ENCODE measurements around the gene KCNE4.

Gene KCNE4

DNA sequence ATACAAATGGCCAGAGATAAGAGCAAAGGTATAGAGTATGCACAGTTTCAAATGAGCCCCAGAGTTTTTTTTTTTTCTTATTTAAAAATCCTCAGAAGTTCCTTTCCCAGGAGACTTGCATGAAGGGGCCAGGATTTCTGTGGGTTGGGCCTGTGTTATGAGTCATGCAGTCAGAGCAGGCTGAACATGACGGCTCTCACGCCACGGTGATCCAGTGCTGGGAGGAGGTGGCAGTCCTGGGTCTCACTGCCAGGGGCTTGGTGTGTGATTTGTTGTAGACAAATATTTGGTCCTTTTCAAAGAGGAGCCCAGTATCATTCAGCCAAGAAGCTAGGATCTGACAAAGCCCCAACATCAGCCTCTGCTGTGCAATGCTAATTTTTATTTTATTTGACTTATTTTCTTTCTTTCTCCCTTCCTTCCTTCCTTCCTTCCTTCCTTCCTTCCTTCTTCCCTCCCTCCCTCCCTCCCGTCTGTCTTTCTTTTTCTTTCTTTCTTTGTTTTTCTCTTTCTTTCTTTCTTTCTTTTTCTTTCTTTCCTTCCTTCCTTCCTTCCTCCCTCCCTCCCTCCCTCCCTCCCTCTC, 10.4 kb upstream of the KCNE4 start:
- DNase-seq: no peak

DNA sequence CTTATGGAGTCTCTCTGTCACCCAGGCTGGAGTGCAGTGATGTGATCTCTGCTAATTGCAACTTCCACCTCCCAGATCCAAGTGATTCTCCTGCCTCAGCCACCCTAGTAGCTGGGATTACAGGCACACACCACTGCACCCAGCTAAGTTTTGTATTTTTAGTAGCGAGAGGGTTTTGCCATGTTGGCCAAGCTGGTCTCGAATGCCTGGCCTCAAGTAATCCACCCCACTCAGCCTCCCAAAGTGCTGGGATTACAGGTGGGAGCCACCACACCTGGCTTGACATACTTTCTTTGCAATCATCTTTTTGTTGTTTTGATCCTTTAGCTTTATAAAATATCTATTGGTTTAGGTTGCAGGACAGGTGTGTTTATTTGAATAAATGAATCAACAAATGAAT, 9.7 kb upstream of the KCNE4 start:
- no peak for DNase-seq

DNA sequence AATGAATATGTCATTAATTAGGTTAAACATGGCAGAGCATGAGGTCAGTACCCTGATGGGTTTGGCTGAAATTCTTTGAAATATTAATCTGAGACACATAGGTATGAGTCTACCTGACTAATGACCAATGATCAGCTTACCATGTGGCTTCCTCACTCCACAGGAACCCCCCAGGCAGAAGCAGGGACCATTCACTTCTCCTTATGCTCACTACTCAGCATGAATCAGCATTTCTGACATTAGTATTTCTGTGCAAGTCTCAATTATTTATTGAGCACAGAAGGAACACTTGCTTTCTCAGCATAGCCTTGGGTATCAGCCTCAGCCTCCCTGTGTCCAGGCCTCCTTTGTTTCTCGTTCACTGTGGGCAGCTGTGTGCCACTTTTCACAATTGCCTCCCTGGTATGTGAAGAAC, 9.3 kb upstream of the KCNE4 start:
- DNase-seq: no peak

DNA sequence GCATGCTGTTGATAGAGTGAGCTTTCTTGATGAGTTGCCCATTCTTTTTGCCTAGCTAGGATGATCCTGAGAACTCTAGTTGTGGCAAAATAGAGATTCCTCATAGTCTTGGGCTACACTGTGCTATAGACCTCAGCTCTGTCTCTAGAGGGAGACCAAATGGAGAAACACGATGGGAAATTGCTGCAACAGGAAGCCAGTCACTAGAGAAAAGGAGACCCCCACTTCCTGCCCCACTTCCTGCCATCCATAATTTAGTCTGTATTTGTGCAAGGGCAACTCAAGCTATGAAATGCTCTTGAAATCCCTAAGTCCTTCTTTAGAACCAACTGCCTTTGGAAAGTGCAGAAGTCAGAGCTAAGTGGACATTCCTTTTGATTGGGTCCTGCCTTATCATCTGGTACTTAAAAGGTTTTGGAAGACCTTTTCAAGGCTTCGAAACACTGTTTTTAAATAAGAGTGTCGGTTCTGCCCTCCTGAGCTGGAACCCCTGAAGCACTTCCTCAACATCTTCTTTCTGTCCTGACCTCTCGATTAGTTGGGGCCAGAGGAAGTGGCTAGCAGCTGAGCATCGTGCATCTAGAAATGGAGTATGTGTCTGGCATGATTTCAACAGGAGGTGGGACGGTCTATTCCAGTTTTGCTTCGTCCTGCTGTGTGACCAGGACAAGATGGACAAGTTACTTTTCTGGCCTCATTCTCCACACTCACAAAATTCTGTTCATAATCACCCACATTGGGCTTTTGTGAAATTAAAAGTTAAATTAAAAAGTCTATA, 8.6 kb upstream of the KCNE4 start:
- DNase-seq: no peak

DNA sequence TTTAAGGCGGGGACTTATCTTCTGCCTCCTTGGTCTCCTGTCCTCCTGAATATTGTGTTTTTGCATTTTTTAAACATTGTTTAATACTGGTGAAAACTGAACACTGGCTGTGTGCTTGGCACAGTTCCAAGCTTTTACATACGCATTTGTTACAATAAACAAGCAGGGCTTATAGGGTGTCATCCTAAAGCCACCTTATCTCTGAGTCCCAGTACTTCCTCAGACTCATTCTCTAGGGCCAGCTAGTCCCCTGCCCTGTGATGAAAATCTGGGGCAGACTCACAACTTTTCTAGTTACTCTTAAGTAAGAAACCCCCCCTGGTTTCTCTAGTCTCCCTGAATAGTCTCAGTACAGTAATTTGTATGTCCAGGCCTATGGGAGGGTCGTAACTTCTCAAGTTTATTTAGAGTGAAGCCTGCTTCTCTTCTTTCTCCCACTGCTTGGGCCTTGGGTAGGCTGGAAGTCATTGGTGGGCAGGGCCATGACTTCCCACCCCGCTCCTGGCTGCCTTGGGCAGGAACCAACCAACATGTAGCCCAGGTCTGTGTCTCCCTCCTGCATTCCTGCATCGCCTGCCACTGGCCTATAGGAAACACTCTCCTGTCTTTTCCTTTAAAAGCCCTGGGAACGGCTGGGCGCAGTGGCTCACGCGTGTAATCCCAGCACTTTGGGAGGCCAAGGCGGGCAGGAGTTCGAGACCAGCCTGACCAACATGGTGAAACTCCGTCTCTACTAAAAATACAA, 7.7 kb upstream of the KCNE4 start:
- DNase-seq: no peak

DNA sequence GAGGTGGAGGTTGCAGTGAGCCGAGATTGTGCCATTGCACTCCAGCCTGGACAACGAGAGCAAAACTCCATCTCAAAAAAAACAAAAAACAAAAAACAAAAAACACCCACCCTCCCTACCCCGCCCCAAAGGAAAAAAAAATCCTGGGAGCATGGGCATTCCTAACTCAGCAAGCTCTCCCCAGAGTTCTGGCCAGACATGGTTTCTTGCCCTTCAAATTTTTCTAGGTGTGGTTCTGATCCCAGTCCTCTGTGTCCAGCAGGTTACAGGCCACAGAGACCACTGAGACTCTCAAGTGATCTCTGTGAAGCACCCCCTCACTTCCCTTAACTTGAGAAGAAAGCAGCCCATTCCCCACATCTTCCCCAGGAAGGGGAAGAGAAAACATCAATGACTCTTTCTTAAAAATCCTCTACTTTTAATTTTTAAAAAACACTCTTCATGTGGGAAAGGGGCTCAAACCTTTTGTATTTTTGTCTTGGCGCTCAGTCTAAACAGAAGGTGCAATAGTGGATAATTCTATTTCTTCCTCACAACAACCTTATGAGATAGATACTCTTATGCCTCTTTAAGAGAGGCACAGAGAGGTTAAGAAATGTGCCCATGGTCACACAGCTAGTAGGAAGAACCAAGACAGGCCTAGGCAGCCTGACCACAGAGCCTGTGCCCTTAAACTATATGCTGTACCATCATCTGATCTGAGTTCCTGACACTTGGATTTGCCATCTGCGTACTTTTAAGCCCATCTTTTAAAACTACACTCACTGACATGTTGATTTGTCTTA, 6.9 kb upstream of the KCNE4 start:
- no peak for DNase-seq

DNA sequence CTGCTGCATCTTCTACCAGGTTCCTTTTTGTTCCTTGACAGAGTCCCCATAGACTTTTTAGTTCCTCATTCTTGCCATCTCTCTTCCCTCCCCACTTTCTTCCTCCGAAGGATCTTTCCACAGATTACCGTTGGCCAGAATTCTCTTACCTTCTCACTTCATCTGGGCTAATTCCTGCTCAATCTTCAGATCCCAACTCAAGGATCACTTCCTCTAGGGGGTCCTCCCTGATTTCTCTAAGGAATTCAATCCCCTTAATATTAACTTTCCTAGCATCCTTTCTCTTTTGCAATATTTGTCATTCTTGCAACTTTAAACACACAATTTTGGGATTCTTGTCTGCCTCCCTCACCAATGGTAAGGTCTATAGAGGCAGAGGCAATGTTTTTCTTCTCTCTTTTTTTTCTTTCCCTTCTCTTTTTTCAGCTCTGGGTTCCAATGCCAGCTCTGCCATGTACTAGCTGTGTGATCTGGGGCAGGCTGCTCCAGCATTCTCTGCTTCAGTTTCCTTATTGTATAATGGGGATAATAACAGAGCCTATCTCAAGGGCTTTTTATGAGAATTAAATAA, 5.4 kb upstream of the KCNE4 start:
- DNase-seq: no peak

DNA sequence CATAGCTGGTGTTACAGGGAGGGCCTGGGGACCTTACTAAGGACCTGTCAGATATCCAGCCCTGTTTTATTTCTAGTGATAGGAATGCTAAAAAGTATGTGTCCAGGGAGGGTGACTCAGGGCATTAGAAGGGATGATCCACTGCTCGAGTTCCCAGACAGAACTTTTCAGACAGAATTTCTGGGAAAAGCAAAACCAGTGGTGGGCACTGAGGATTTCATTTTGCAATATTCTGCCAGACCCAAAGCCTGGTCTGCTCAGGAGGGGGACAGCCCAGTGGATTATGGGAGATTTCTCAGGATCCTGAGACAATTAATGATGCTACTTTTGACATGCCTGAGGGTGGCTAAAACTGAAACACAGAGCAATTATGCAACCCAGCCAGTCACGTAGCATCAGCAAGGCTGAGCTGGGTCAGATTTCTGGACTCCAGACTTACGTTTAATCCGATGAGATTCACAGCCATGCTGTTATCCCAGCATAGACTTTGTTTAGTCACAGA, 4.7 kb upstream of the KCNE4 start:
- DNase-seq: no peak

DNA sequence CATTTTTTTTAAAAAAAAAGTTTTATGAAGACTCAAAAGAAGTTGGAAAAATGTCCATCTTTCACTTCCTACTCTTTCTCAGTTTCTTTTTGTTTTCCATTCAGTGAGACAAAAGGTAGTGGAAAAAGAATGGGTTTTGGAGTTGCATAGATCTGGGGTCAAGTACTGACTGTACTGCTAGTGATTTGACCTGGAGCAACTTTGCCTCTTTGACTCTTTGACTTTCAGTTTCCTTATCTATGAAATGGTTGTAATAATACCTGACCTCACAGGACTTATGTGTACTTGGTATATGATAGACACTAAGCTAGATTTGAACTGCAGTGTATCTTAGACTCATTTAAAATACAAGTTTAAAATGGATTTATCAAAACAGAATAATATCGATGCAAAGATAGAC, 3.5 kb upstream of the KCNE4 start:
- DNase-seq: no peak

DNA sequence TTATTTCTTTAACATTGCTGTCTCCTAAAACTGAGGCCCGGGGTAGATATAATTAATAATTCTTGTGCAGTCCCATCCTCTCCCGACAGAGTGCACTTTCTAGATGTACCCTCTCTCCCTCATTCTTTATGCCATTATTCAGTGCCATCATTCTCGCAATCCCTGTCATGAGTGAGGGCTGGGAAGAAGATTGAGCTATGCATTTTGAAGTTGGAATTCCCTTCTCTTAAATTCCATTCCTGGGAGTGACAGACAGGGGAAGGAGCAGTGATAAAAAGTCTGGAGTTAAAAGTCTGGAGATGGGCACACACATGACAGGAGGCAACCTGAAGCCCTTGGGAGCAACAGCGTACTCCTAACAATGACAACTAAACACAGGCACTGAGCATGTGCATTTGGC, 2.6 kb upstream of the KCNE4 start:
- no peak for DNase-seq

DNA sequence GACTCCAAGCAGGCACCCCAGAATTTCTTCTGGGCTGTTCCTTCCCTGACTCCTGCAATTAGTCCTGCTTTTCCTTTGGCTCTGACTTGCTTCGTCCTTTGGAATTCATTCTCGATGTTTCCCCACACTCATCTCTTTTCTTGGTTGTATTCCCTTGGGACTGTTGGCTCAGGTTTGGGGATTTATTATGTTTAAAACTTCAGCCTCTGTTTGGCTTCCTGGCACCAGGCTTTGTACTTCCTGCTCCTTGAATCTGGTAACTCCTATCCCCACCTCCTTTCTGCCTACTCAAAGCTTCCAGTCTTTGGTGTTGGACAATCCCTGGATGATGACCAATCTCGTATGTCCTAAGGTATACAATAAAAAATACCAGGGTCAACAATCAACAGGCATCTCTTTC, 1.8 kb upstream of the KCNE4 start:
- no peak for DNase-seq

DNA sequence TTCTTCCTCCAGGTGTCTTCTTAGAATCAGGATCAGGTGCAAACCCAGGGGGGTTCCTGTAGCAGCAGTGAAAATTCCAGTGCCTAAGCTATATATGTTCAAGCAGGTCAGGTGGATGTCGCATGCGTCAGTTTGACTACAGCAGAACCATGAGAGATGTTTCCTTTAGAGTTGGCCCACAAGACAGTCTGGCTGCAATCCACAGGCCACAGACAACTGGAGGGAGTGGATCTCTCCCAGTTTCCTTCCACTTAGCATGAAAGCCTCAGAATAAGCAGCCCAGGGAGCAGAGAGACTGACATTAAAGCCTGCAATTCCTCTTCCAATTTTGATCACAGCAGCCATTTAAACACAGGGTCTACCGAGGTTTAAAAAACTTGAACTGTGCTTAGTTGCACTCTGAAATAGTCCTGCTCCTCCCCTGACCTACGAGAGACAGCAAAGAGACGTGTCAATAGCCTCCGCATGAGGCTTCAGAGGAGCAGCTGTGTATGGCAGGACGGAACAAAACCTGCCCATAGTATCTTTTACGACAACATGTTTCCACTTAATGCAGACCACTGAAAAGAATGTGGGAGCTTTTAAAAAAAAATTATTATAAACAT, 988 bp upstream of the KCNE4 start:
- DNase-seq: no peak

DNA sequence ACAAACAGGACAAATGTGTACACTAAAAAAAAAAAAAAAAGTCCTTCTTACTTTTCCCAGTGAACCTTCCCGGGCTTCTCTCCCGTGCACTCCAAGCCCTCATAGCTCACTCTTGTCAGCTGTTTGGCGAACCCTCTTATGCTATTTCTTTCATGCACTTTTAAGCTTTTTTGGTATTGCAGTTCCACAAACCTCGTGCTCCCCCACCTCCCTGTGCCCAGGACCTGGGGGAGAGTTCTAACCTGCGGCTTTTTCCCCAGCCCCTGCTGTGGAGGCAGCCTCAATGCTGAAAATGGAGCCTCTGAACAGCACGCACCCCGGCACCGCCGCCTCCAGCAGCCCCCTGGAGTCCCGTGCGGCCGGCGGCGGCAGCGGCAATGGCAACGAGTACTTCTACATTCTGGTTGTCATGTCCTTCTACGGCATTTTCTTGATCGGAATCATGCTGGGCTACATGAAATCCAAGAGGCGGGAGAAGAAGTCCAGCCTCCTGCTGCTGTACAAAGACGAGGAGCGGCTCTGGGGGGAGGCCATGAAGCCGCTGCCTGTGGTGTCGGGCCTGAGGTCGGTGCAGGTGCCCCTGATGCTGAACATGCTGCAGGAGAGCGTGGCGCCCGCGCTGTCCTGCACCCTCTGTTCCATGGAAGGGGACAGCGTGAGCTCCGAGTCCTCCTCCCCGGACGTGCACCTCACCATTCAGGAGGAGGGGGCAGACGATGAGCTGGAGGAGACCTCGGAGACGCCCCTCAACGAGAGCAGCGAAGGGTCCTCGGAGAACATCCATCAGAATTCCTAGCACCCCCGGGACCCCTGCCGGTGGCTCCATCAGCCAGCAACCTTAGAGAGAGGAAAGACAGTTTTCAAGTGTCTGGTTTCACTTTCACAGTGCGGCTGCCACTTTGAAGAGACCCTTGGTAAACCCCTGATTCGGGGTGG, 826 bp downstream of the KCNE4 start:
- no peak for DNase-seq

DNA sequence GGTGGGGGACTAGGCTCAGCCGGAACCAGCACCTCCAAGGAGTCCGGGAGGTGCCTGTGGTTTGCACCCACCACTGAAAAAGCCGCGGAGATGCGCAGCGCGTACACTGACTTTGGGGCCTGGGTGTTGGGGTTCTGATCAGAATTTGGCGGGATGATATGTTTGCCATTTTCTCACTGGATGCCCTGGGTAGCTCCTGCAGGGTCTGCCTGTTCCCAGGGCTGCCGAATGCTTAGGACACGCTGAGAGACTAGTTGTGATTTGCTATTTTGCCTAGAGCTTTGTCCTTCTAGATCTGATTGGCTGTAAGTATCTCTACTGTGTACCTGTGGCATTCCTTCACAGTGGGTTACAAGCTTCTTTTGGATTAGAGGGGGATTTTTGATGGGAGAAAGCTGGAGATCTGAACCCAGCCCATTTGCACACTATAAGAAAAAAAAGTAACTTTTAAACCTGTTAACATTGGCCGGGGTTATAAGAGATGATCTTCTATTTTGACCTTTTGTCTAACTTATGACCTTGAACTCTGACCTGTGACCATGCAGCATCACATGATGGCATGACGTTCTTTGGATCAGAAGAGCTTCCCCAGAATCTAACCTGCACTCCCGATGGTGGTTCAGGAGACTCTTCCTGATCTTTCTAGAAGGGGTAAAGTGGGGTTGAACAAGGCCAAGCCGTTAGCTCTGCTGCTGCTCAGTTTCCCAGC, 1.6 kb downstream of the KCNE4 start:
- no peak for DNase-seq

DNA sequence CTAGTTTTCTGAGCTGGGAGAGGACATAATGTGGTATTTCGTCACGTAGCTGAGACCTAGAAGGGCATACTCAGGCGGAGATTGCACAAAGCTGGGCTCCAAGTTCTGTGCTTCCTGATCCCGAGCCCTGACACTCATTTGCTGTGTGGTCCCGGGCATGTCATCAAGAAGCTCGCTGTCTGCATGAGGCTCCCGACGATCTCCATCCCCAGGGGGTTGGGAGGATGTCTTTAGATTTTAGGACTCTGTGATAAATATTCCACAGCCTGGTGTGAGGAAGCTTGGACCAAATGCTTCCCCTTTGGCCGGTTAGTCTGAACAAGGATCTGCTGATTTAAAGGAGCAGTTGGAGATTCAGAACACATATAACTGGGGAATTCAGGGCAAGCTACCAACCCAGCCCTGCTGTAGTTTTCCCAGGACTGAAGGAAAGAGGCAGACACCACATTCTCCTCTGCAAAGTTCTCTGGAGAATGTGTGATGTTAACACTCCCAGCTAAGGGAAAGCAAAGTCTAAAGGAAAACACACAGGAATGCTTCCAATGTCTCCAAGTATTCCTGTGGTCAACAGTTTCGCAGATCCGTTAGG, 2.3 kb downstream of the KCNE4 start:
- DNase-seq: no peak

DNA sequence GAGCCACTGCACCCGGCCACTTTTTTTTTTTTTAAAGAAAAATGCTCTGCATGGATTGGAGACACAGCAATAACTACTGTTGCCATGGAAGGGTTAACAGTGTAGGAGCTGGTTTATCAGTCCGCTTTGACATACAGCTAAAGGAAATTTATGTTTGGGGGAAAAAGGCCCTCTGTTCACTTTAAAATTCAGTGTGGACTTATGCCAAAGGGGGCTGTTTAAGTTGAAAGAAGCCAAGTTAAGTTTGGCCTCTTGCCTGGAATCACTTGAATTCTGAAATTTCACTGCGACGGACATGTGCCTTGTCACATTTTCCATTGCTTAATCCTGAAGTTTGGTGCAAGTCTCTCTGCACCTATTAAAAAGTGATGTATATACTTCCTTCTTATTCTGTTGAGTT, 3.1 kb downstream of the KCNE4 start:
- no peak for DNase-seq

DNA sequence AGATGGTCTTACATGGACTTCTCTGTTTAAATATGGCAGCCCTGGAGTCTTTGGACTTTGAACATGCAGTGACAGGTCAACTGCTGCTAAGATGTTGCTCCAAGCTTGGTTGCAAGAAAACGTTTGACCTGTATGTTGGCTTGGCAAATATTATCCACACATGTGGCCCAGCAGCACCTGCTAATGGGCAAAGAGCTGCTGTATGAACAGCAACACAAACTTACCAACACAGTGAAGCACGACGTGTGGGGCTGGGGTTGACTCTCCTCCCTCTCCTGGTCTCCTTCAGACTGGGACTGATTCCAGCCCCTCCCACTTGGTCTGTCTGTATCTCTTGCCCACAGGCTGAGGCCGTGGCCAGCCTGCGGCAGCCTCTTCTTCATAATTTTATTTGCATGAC, 3.8 kb downstream of the KCNE4 start:
- no peak for DNase-seq

DNA sequence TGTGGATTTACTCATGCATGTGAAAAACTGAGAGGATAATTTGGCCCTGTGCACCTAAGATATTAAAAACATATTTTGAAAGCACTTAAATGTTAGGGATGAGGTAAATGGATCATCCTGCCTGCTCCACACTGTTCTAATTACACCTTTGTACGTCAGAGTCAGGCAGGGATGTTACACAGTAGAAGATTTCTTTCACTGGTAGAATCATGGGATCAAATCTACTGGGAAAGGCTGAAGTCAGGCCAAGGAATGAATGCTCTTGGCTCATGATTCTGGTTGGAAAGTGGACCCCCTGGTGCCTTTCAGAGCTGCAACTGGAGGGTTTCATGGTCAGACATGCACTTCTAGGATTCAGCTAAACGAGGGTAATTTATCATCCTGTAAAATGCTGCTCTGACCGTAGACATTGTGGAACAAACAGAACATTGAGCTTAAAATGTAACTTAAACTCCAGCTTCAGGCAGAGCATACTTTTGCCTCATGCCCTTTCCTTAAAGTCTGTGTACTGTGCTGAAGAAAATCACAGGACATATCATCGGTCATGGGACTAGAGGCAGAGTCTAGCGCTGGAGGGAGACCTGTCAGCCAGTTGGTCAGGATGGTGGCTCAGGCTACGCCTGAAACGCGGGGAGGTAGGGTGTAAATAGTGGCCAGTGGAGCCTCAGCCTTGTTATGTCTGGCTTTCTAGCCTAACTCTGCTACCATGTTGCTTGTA, 4.9 kb downstream of the KCNE4 start:
- no peak for DNase-seq

DNA sequence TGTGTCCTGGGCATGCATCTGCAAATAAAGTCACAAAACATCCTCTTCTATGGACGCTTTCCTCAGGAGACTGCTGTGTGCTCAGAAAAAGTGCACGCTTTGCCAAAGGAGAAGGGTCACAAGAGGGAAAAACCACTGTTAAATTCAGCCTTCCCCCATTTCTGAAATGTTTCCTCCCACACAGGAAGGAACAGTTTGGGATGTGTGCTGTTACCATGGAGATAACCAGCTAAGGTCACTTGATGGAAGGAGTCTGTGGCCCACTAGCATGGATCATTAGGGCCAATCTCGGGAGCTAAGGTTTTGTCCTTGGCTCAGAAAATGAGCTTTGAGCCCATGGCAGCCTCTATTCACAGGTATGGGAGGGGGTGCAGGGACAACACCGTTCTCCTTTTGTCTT, 5.6 kb downstream of the KCNE4 start:
- no peak for DNase-seq
